Glomerular visceral epithelial cell (primary cell): Measurements from ENCODE around the gene NUP93.
"Not testable (repeated sequence)": the region's sequence is repeated elsewhere in the genome, so short reads cannot be mapped to it uniquely, and the experiment has no call there.

Experiments
- DNase-seq: peaks from one replicate; pipeline ENCODE4 v3.0.0-alpha.2; 2016; ENCODE audit errors: extremely low spot score

The NUP93 gene

GRCh38 chr16:56779906-56780305, 50.0 kb downstream of the NUP93 start:
- DNase-seq: no peak

- no peak for DNase-seq
These were observed 50.7 kb downstream of the NUP93 start for GRCh38 chr16:56780646-56781045.

GRCh38 chr16:56781528-56781961, 51.6 kb downstream of the NUP93 start:
- no peak for DNase-seq

- no peak for DNase-seq
These were observed 53.4 kb downstream of the NUP93 start for GRCh38 chr16:56783344-56783743.

GRCh38 chr16:56785317-56785716, 55.4 kb downstream of the NUP93 start:
- no peak for DNase-seq

GRCh38 chr16:56787167-56787566, 57.2 kb downstream of the NUP93 start:
- DNase-seq: no peak

- DNase-seq: no peak
These were observed 58.5 kb downstream of the NUP93 start for GRCh38 chr16:56788435-56788834.

- peak; percentile 40 for DNase-seq
These were observed 59.4 kb downstream of the NUP93 start for GRCh38 chr16:56789360-56789759.

GRCh38 chr16:56792967-56793366, 63.0 kb downstream of the NUP93 start:
- no peak for DNase-seq

GRCh38 chr16:56793492-56793891, 63.6 kb downstream of the NUP93 start:
- peak; percentile 29 for DNase-seq

- peak; percentile 57 for DNase-seq
These were observed 65.1 kb downstream of the NUP93 start for GRCh38 chr16:56795011-56795410.

GRCh38 chr16:56797038-56797437, 67.1 kb downstream of the NUP93 start:
- DNase-seq: not testable (repeated sequence)

GRCh38 chr16:56797861-56798260, 67.9 kb downstream of the NUP93 start:
- no peak for DNase-seq

GRCh38 chr16:56798955-56799354, 69.0 kb downstream of the NUP93 start:
- DNase-seq: no peak

GRCh38 chr16:56800355-56800754, 70.4 kb downstream of the NUP93 start:
- DNase-seq: peak; percentile 50

- no peak for DNase-seq
These were observed 71.8 kb downstream of the NUP93 start for GRCh38 chr16:56801762-56802161.

GRCh38 chr16:56807011-56807675, 77.2 kb downstream of the NUP93 start:
- no peak for DNase-seq

GRCh38 chr16:56807676-56808067, 77.7 kb downstream of the NUP93 start:
- not testable (repeated sequence) for DNase-seq

- no peak for DNase-seq
These were observed 81.0 kb downstream of the NUP93 start for GRCh38 chr16:56810954-56811353.

- not testable (repeated sequence) for DNase-seq
These were observed 81.7 kb downstream of the NUP93 start for GRCh38 chr16:56811602-56812001.

GRCh38 chr16:56812884-56813283, 83.0 kb downstream of the NUP93 start:
- DNase-seq: peak; percentile 18

- DNase-seq: peak; percentile 53
These were observed 84.9 kb downstream of the NUP93 start for GRCh38 chr16:56814537-56815432.

- no peak for DNase-seq
These were observed 85.8 kb downstream of the NUP93 start for GRCh38 chr16:56815721-56816120.
